Activated CD8-positive, alpha-beta memory T cell treated with anti-CD3 and anti-CD28 coated beads, Interleukin-2, amount 10 ng/mL, durations not matched to agents 7 days and 5 days (primary cell): Measurements from ENCODE around the gene CCL17. TPM values are rescaled to one million over a fixed set of nuclear protein-coding genes. Genes with fewer than 3 reads are reported as not detected.

Experiments used
- total RNA-seq, 2 experiments: library from RNA; stranded (reverse); gene quantifications; one replicate each; pipeline ENCODE4 v1.2.3, GENCODE V29; 2021

The CCL17 gene
- total RNA-seq, 2 experiments from 2014 or later: 0.59 TPM; not detected in 1

Other genes with a start within 250 kb of the CCL17 start
- 100 to 1,000 TPM; 118 to 124 TPM for gene PSME3IP1, start 218.7 kb upstream of the CCL17 start, total RNA-seq
- 10 to 100 TPM; 32.6 to 33.7 TPM for gene RSPRY1, start 218.4 kb upstream of the CCL17 start, total RNA-seq
- gene ARL2BP, start 159.5 kb upstream of the CCL17 start, total RNA-seq: 10 to 100 TPM; 24.9 to 30.2 TPM
- not detected for gene PLLP, start 120.1 kb upstream of the CCL17 start, total RNA-seq
- 10 to 100 TPM in 1 of 2 experiments, not detected in 1; 10.0 TPM for gene CCL22, start 46.0 kb upstream of the CCL17 start, total RNA-seq
- gene CX3CL1, start 32.3 kb upstream of the CCL17 start, total RNA-seq: not detected
- 10 to 100 TPM; 46.5 to 62.5 TPM for gene CIAPIN1, start 42.6 kb downstream of the CCL17 start, total RNA-seq
- gene COQ9, start 42.7 kb downstream of the CCL17 start, total RNA-seq: 10 to 100 TPM; 36.8 to 43.1 TPM
- gene POLR2C, start 57.9 kb downstream of the CCL17 start, total RNA-seq: 10 to 100 TPM; 48.6 to 61.7 TPM
- gene DOK4, start 81.7 kb downstream of the CCL17 start, total RNA-seq: 1 to 10 TPM; 3.4 to 4.7 TPM
- gene CCDC102A, start 131.8 kb downstream of the CCL17 start, total RNA-seq: 10 to 100 TPM; 19.7 to 20.2 TPM
- gene ADGRG5, start 137.9 kb downstream of the CCL17 start, total RNA-seq: 10 to 100 TPM; 34.4 to 47.9 TPM
- gene ADGRG1, start 223.9 kb downstream of the CCL17 start, total RNA-seq: 10 to 100 TPM in 1 of 2 experiments, 1 to 10 TPM in 1; 7.3 to 19.9 TPM